Activated T-helper 1 cell treated with anti-CD3 and anti-CD28 coated beads, Interleukin-2, amount 50 U/mL, for 16 hours (primary cell): ENCODE measurements around the gene KDELR3.

ENCODE experiments used
- DNase-seq, 2 donors: peaks; one replicate each; pipeline ENCODE4 v3.0.0-alpha.2; 2020; ENCODE audit warnings: low read depth in 1 of 2, low spot score in 1 of 2

The KDELR3 gene

GRCh38 chr22:38467904-38468442, at the start of gene KDELR3:
Gene KDELR3 (plus strand): TSS chr22:38468096. CDS start chr22:38468234, 138 bp downstream.
- DNase-seq, result peak in 1 of 2 donors; percentile 28

GRCh38 chr22:38418589-38418988, 49.3 kb upstream of the KDELR3 start:
- DNase-seq, result no peak

GRCh38 chr22:38419121-38419857, 48.6 kb upstream of the KDELR3 start:
- no peak for DNase-seq

- DNase-seq, result no peak
Measured at GRCh38 chr22:38419858-38420160, 48.1 kb upstream of the KDELR3 start.

GRCh38 chr22:38420734-38421133, 47.2 kb upstream of the KDELR3 start:
- no peak for DNase-seq

GRCh38 chr22:38422611-38423511, 45.0 kb upstream of the KDELR3 start:
- DNase-seq, result no peak

GRCh38 chr22:38423512-38424503, 44.1 kb upstream of the KDELR3 start:
- DNase-seq, result no peak

GRCh38 chr22:38424525-38425080, 43.3 kb upstream of the KDELR3 start:
- no peak for DNase-seq

- DNase-seq, result no peak
Measured at GRCh38 chr22:38426628-38427027, 41.3 kb upstream of the KDELR3 start.

- DNase-seq, result no peak
Measured at GRCh38 chr22:38427465-38427864, 40.4 kb upstream of the KDELR3 start.

GRCh38 chr22:38427940-38428339, 40.0 kb upstream of the KDELR3 start:
- DNase-seq, result no peak

GRCh38 chr22:38428714-38429113, 39.2 kb upstream of the KDELR3 start:
- no peak for DNase-seq

- no peak for DNase-seq
Measured at GRCh38 chr22:38429499-38430068, 38.3 kb upstream of the KDELR3 start.

GRCh38 chr22:38431266-38432010, 36.5 kb upstream of the KDELR3 start:
- DNase-seq, result no peak

GRCh38 chr22:38432264-38432663, 35.6 kb upstream of the KDELR3 start:
- no peak for DNase-seq

GRCh38 chr22:38433871-38434270, 34.0 kb upstream of the KDELR3 start:
- DNase-seq, result no peak

GRCh38 chr22:38435010-38435409, 32.9 kb upstream of the KDELR3 start:
- no peak for DNase-seq

GRCh38 chr22:38435965-38436364, 31.9 kb upstream of the KDELR3 start:
- DNase-seq, result no peak

- DNase-seq, result no peak
Measured at GRCh38 chr22:38436629-38437395, 31.1 kb upstream of the KDELR3 start.
